ENCODE measurements around the gene HOXC6. TPM values are rescaled to one million over a fixed set of nuclear protein-coding genes. Genes with fewer than 3 reads are reported as not detected.

Gene HOXC6
- total RNA-seq (under 1 TPM in 1 of 9 donors, not detected in 8; 0.40 TPM), polyA plus RNA-seq (under 1 TPM; 0.04 to 0.08 TPM)
- long read RNA-seq, donor 1: 0 reads
- long read RNA-seq, donor 2: 0 reads
- long read RNA-seq, donor 3: 0 reads

GRCh38 chr12:54028314-54029201, at the start of gene HOXC6:
Gene HOXC6, plus strand, starts transcription at chr12:54028440. Its CDS starts 82 bp downstream, at chr12:54028522.
- Histone ChIP-seq H3K36me3 (no peaks in the 10 kb centered on the region), H3K4me3 (peak within 1 kb of the TSS in 3 of 12 donors; percentile 2 to 12 (median 3)), H3K27ac (no peak within 1 kb of the TSS), H3K4me1 (peaks cover 0 to 21% (median 5%) of the 10 kb centered on the region in 12 donors), H3K27me3 (peaks cover 54 to 100% (median 98%) of the 10 kb centered on the region in 9 donors), H3K9me3 (no peaks in the 10 kb centered on the region)
- no peak for ATAC-seq
- 6 to 8% (median 7%) methylated on average over 33 to 36 of the region's 36 CpGs for WGBS, 4 donors
- no peak for DNase-seq
- TF ChIP-seq CTCF (IDR thresholded peaks at IDR 0.05) (no peak), POLR2A (IDR thresholded peaks at IDR 0.05) (no peak)
- intact Hi-C loops (cut with DNase I): no loop called here

GRCh38 chr12:53978477-53979356, 49.5 kb upstream of the HOXC6 start:
- Histone ChIP-seq H3K27ac (no peak overlapping the region), H3K27me3 (peaks cover 80 to 99% (median 97%) of the 10 kb centered on the region in 9 donors), H3K9me3 (no peaks in the 10 kb centered on the region), H3K36me3 (no peaks in the 10 kb centered on the region), H3K4me3 (no peak overlapping the region), H3K4me1 (peaks cover 0 to 19% (median 11%) of the 10 kb centered on the region in 12 donors)
- TF ChIP-seq POLR2A (IDR thresholded peaks at IDR 0.05) (no peak), CTCF (IDR thresholded peaks at IDR 0.05) (no peak)
- intact Hi-C loops (cut with DNase I): no loop called here
- ATAC-seq (no peak), DNase-seq (no peak)
- WGBS, 4 donors: 8 to 12% (median 9%) methylated on average over 15 of the region's 15 CpGs

GRCh38 chr12:53980104-53980801, 48.0 kb upstream of the HOXC6 start:
- H3K27ac ChIP-seq: no peak overlapping the region
- DNase-seq (no peak), ATAC-seq (no peak)
- intact Hi-C loops (cut with DNase I): no loop called here
- H3K4me3 ChIP-seq: no peak overlapping the region
- 11 to 21% (median 19%) methylated on average over 7 of the region's 7 CpGs for WGBS, 4 donors
- H3K4me1 ChIP-seq: peaks cover 0 to 10% (median 6%) of the 10 kb centered on the region in 12 donors
- TF ChIP-seq CTCF (IDR thresholded peaks at IDR 0.05) (no peak), POLR2A (IDR thresholded peaks at IDR 0.05) (no peak)
- H3K9me3 ChIP-seq: no peaks in the 10 kb centered on the region
- peaks cover 77 to 98% (median 96%) of the 10 kb centered on the region in 9 donors for H3K27me3 ChIP-seq
- H3K36me3 ChIP-seq: no peaks in the 10 kb centered on the region

Data from heart left ventricle (tissue), 16 donors.